Activated T-cell treated with anti-CD3 and anti-CD28 coated beads, Interleukin-2, amount 50 U/mL, for 72 hours (primary cell): ENCODE data around the gene PDZRN3. TPM values are rescaled to one million over a fixed set of nuclear protein-coding genes. Genes with fewer than 3 reads are reported as not detected.

Experiments
- ATAC-seq, 2 donors: fragments of 150-1000 bp; cut with Tn5 transposase; replicated peaks in 1 of 2; 2 replicates each; pipeline ENCODE4 v1.10.0; 2021; ENCODE audit warnings: moderate library complexity in 2 of 2, mild to moderate bottlenecking in 1 of 2
- DNase-seq, 2 donors: peaks; one replicate each; pipeline ENCODE4 v3.0.0; 2021 to 2022; ENCODE audit warnings: mixed read lengths in 1 of 2
- H3K27ac Mint-ChIP-seq: one replicate; pipeline ENCODE4 v1.8.0; 2022; ENCODE audit warnings: mild to moderate bottlenecking, moderate library complexity, mixed read lengths
- H3K27me3 Mint-ChIP-seq: one replicate; pipeline ENCODE4 v1.8.0; 2022; ENCODE audit warnings: low read depth, mixed read lengths
- H3K36me3 Mint-ChIP-seq, 2 donors: one replicate each; pipeline ENCODE4 v1.8.0; 2022; ENCODE audit warnings: mixed read lengths in 2 of 2, mild to moderate bottlenecking in 1 of 2; ENCODE audit not compliant: insufficient read depth in 2 of 2
- H3K4me1 Mint-ChIP-seq: one replicate; pipeline ENCODE4 v1.8.0; 2022; ENCODE audit warnings: low read depth, mixed read lengths
- H3K4me3 Mint-ChIP-seq, 2 donors: one replicate each; pipeline ENCODE4 v1.8.0; 2022; ENCODE audit warnings: mild to moderate bottlenecking in 2 of 2, mixed read lengths in 2 of 2, moderate library complexity in 2 of 2
- H3K9me3 Mint-ChIP-seq, 2 donors: one replicate each; pipeline ENCODE4 v1.8.0; 2022; ENCODE audit warnings: mixed read lengths in 2 of 2
- total RNA-seq, 2 donors: library from RNA; stranded (reverse); gene quantifications; one replicate each; pipeline ENCODE4 v1.2.3, GENCODE V29; 2022

The PDZRN3 gene
- total RNA-seq, 2 donors from 2014 or later, result not detected

DNA sequence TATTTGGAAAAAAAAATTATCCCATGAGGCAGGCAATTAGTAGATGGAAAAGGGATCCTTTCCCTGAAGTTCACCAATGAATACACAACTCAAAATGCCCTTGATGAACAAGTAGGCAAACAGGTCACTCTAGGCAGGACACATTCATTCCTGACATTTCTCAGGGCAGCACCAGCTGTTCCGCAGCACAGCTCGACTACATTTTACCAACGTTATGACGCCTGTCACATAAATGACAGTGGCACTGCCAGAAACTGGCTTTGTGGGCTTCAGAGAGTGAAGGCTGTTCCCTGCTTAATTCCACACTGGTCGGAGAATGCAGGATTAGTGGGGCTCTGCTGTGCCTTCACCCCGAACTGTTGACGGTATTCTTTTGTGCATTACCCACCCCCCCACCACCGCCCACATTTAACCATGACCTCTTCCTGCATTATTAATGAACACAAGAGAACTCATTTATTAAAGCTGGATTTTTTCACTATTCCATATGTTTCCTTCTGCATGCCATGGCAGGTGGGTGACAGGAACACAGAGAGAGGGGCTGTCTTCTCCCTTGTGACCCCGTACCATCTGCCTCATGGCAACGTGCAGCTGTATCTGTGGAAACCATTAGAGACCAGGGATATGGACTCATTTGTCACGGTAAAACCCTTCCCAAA lies 197.6 kb downstream of the PDZRN3 start:
- no peak for DNase-seq
- no peaks in the 10 kb centered on the region for H3K36me3 Mint-ChIP-seq
- no peaks in the 10 kb centered on the region for H3K4me1 Mint-ChIP-seq
- no peak overlapping the region for H3K27ac Mint-ChIP-seq
- no peak for ATAC-seq
- no peak overlapping the region for H3K4me3 Mint-ChIP-seq
- H3K27me3 Mint-ChIP-seq, result peaks cover 9% of the 10 kb centered on the region
- H3K9me3 Mint-ChIP-seq, result no peaks in the 10 kb centered on the region

DNA sequence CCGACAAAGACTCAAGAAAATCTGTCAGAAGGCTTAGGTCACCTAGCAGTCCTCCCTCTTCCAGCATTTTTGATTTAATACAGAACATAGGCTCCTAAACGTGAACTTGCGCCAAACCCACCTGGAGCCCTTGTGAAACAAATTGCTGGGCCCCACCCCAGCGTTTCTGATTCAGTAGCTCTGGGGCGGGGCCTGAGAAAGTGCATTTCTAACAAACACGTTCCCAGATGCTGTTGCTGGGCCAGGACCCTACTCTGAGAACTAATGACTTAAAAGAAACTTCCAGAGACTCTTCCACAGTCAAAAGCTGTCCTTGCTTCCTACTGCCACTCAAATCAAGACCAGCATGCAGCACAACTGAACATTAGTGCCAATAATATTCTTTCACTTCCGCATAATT lies 198.1 kb downstream of the PDZRN3 start:
- DNase-seq (no peak), ATAC-seq (no peak)
- Mint-ChIP-seq H3K9me3 (no peaks in the 10 kb centered on the region), H3K4me3 (no peak overlapping the region), H3K27ac (no peak overlapping the region), H3K36me3 (no peaks in the 10 kb centered on the region), H3K27me3 (peaks cover 9% of the 10 kb centered on the region), H3K4me1 (no peaks in the 10 kb centered on the region)

DNA sequence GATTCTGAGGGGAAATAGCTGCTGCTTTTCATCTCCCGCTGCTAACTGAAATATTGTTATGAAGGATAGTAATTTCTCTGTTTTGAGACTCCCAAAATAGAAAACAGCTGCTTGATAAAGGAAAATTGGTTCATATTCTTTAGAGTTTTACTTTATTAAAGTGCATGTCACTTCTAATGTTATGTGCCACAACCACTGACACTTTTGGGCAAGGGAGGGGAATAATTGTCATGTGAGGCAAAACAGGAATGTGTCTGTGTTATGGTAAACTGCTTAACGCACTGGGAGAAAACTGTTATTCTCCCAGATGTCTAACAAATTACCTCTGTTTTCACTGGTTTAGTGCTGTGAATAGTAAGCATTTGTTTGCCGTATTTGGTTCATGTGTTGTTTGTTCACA lies 201.6 kb downstream of the PDZRN3 start:
- DNase-seq (no peak), ATAC-seq (no peak)
- H3K27ac Mint-ChIP-seq, result no peak overlapping the region
- no peak overlapping the region for H3K4me3 Mint-ChIP-seq
- H3K27me3 Mint-ChIP-seq, result no peaks in the 10 kb centered on the region
- no peaks in the 10 kb centered on the region for H3K9me3 Mint-ChIP-seq
- no peaks in the 10 kb centered on the region for H3K4me1 Mint-ChIP-seq
- no peaks in the 10 kb centered on the region for H3K36me3 Mint-ChIP-seq

DNA sequence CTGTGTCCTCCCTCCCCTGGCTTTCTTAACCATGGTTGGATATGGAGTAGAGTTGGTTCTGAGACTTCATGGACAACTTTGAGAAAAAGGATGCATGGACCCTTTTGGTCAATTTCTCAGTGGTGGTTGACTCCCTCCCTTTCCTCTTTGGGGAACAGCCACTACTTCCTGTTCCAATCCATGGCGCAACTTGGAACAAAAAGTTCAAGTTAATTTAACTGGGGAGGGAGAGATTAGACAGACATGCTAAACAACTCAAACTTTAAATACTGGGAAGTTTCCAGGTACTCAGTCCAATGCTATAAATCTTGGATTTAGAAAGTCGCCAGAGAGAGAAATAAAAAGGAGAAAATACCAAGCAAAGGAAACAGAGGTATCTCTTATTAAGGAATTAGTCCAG lies 202.2 kb downstream of the PDZRN3 start:
- H3K4me1 Mint-ChIP-seq, result no peaks in the 10 kb centered on the region
- H3K4me3 Mint-ChIP-seq, result no peak overlapping the region
- no peaks in the 10 kb centered on the region for H3K9me3 Mint-ChIP-seq
- no peak for DNase-seq
- no peaks in the 10 kb centered on the region for H3K27me3 Mint-ChIP-seq
- H3K36me3 Mint-ChIP-seq, result no peaks in the 10 kb centered on the region
- no peak for ATAC-seq
- H3K27ac Mint-ChIP-seq, result no peak overlapping the region

DNA sequence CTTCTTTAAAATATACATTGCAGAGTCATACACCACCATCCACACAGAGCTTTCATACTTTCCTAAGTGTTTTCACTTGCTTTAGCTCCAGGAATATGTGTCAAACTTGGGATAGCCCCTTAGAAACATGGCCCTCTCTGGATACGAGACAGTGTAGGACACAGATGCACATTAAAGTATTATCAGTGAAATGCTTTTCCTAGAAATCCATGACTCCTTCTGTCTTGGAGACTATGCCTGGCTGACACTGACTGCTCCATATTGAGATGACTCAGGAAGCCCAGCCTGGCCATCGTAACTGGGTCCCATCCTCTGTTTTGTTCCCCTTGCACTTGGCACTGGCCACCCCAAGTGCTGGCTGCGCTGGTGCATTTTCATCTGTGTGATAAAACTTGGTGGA lies 204.8 kb downstream of the PDZRN3 start:
- Mint-ChIP-seq H3K9me3 (no peaks in the 10 kb centered on the region), H3K4me3 (no peak overlapping the region), H3K4me1 (no peaks in the 10 kb centered on the region), H3K27me3 (no peaks in the 10 kb centered on the region), H3K36me3 (no peaks in the 10 kb centered on the region), H3K27ac (no peak overlapping the region)
- ATAC-seq (no peak), DNase-seq (no peak)

DNA sequence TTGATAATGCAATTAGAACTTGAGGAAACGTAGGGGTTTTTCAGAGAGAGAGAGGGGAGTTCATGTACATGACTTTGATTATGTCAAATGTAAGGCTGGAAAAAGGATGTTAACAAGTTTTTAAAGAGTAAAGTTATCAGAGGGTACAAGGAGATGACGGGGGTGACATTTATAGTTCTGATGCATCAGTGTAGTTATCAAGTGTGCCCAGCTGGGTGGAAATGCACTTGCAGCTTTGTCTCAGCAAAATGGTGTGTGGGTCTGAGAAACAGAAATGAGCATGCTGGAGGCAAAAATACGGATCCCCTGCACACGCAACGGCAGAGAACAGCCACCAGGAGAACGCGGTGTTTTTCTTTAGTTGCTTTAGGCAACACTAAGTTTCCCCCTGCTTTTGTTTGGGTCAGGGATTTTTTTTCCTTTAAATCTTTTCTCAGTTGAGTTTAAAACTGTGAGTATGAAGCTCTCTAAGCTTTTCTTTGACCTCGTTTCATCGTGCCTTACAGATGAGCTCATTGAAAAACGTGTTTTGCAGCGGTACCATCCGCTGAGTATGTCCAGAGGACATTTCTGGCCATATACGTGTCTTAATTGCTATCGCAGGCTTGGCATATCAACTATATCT lies 205.4 kb downstream of the PDZRN3 start:
- H3K4me3 Mint-ChIP-seq, result no peak overlapping the region
- H3K27me3 Mint-ChIP-seq, result no peaks in the 10 kb centered on the region
- no peaks in the 10 kb centered on the region for H3K36me3 Mint-ChIP-seq
- no peaks in the 10 kb centered on the region for H3K9me3 Mint-ChIP-seq
- no peaks in the 10 kb centered on the region for H3K4me1 Mint-ChIP-seq
- no peak for DNase-seq
- ATAC-seq, result no peak
- H3K27ac Mint-ChIP-seq, result no peak overlapping the region

DNA sequence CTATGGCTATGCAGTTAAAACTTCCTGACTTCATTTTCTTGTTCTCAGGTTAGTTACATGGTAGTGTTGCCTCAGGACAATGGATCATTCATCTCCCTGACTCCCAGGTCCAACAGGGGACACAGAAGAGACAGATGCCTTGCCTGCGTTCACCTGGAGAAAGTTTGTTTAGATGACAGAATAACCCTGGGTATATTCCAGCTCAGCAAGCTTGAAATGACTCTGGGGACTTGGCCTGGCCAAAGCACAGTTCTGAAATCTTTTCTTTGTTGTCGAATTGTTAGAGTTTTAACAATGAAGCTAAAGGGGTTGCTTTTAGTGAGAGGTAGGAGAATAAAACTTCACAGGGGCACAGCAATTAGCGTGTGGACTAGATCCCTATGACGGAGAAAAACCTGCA lies 206.1 kb downstream of the PDZRN3 start:
- no peak overlapping the region for H3K4me3 Mint-ChIP-seq
- H3K4me1 Mint-ChIP-seq, result no peaks in the 10 kb centered on the region
- no peaks in the 10 kb centered on the region for H3K36me3 Mint-ChIP-seq
- H3K27ac Mint-ChIP-seq, result no peak overlapping the region
- no peaks in the 10 kb centered on the region for H3K27me3 Mint-ChIP-seq
- no peaks in the 10 kb centered on the region for H3K9me3 Mint-ChIP-seq
- ATAC-seq, result no peak
- no peak for DNase-seq

DNA sequence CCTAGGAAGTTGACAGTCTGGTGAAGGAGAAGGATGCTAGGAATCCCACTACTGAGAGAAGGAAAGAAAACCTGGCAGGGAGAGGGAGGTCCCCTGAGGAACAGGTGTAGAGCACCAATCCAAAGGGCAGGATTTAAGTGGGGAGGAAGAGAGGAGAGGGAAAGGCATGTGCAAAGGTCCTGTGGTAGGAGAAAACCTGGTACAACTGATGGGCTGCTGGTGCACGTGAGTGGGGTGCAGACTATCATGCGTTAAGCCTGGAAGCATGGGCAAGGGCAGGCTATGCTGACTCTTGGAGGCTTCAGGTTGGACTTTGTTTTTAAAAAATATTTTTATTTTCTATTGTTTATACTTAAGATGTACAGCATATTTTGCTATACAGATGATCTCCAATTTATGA lies 209.6 kb downstream of the PDZRN3 start:
- no peaks in the 10 kb centered on the region for H3K9me3 Mint-ChIP-seq
- H3K36me3 Mint-ChIP-seq, result no peaks in the 10 kb centered on the region
- H3K27me3 Mint-ChIP-seq, result no peaks in the 10 kb centered on the region
- no peaks in the 10 kb centered on the region for H3K4me1 Mint-ChIP-seq
- DNase-seq (no peak), ATAC-seq (no peak)
- H3K27ac Mint-ChIP-seq, result no peak overlapping the region
- H3K4me3 Mint-ChIP-seq, result no peak overlapping the region

DNA sequence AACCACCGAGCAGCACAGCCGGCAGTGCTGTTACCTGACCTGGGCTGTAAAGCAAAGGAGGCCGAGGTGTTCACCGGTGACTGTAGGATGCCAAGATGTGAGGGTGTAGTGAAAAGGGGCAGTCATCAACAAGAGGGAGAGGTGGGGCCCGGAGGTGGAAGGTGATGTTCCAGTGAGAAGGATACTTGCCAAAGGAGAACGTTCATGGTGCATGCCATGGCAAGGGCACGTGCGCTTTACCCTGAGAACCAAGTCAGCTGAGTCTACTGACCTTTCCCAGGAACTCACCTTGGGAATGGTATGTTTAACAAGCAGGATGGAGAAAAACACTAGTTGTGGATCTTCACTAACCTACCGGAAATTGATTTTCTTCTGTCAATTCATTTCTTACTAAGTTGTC lies 211.1 kb downstream of the PDZRN3 start:
- Mint-ChIP-seq H3K27me3 (no peaks in the 10 kb centered on the region), H3K36me3 (no peaks in the 10 kb centered on the region), H3K27ac (no peak overlapping the region), H3K9me3 (no peaks in the 10 kb centered on the region), H3K4me1 (no peaks in the 10 kb centered on the region), H3K4me3 (no peak overlapping the region)
- ATAC-seq (no peak), DNase-seq (no peak)

DNA sequence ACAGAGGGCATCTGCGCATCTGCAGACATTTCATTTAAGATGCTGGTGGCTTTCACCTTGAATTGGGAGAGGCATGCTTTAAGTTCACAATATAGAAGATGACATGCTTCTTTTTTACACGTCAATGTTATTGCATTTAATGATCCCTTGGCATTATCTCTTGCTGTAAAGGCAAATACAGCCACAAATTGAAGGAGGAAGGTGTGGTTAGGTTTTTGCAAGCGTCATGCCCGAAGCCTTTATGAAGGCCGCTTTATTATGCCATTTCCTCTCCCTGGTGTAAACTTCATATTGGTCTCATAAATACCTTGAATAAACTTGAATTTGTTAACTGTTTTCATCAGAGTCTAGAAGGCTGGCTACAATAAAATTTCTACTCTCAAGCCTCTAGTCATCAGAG lies 212.7 kb downstream of the PDZRN3 start:
- H3K4me1 Mint-ChIP-seq, result no peaks in the 10 kb centered on the region
- no peaks in the 10 kb centered on the region for H3K36me3 Mint-ChIP-seq
- no peaks in the 10 kb centered on the region for H3K9me3 Mint-ChIP-seq
- H3K27me3 Mint-ChIP-seq, result no peaks in the 10 kb centered on the region
- ATAC-seq (no peak), DNase-seq (no peak)
- no peak overlapping the region for H3K4me3 Mint-ChIP-seq
- H3K27ac Mint-ChIP-seq, result no peak overlapping the region

DNA sequence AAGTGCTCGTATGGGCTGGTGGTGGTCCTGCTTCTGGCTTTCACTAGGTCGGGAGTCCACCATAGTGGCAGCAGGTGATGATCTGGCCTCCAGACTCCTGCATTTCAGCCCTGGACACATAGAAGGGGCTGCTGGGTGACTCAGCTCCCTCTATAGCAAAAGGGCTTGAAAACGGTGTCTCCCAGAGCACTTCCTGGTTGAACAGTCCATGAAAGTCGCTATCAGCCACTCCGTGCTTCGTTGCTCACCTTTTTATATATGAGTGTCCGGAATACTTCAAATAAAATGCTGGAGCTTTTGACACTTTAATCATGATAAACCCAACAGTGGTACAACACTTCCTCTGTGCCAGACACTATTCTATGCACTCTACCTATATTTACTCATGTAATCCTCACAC lies 213.2 kb downstream of the PDZRN3 start:
- DNase-seq (no peak), ATAC-seq (no peak)
- no peak overlapping the region for H3K27ac Mint-ChIP-seq
- no peaks in the 10 kb centered on the region for H3K27me3 Mint-ChIP-seq
- H3K4me1 Mint-ChIP-seq, result no peaks in the 10 kb centered on the region
- no peaks in the 10 kb centered on the region for H3K36me3 Mint-ChIP-seq
- H3K4me3 Mint-ChIP-seq, result no peak overlapping the region
- H3K9me3 Mint-ChIP-seq, result no peaks in the 10 kb centered on the region

DNA sequence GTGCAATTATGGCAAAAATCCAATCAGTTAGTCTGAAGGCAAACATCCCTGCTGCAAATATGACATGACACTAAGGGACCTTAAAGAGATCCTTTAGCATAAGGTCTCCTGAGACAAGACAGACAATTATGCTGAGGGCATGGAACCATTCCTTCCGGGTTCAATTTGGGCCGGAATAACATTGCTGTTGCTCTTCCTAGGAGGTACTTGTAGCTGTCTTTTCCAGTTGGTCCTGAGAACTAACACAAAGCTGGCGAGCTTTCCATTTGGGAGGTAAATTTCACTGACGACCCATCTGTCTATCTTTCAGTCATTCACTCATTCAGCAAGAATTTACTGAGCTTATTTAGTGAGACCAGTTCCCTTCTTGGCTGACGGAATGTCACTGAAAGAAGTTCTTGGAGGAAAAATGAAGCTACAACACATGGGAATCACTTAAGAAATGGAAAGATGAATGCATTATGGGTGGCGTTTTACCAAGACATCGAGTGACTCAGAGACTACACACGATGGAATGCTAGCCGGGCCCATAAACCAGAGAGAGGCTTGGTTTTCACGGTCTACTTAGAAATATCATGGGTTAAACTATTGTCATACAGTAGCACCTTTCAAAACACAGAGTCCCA lies 215.5 kb downstream of the PDZRN3 start:
- DNase-seq (no peak), ATAC-seq (no peak)
- H3K9me3 Mint-ChIP-seq, result no peaks in the 10 kb centered on the region
- no peak overlapping the region for H3K27ac Mint-ChIP-seq
- no peaks in the 10 kb centered on the region for H3K36me3 Mint-ChIP-seq
- H3K4me1 Mint-ChIP-seq, result no peaks in the 10 kb centered on the region
- no peaks in the 10 kb centered on the region for H3K27me3 Mint-ChIP-seq
- H3K4me3 Mint-ChIP-seq, result no peak overlapping the region

DNA sequence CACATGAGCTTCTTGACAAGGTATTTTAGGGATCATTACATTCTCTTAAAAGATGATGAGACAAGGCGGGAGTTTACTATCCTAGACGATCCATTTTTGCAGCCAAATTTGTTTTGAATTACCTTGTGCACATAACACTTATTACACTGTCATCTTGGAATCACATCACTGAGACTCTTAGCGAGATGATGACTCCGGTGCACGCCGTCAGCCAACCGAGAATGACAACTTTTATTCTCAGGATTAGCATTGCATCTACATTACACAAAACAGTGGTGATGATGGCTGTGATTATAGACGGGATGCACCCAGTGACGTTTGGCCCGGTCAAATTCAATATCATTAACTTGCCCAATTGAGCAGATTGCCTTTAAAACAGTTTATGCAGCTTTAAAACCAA lies 216.1 kb downstream of the PDZRN3 start:
- H3K27ac Mint-ChIP-seq, result no peak overlapping the region
- H3K9me3 Mint-ChIP-seq, result no peaks in the 10 kb centered on the region
- H3K4me3 Mint-ChIP-seq, result no peak overlapping the region
- H3K4me1 Mint-ChIP-seq, result no peaks in the 10 kb centered on the region
- no peaks in the 10 kb centered on the region for H3K36me3 Mint-ChIP-seq
- no peak for ATAC-seq
- no peaks in the 10 kb centered on the region for H3K27me3 Mint-ChIP-seq
- DNase-seq, result no peak

DNA sequence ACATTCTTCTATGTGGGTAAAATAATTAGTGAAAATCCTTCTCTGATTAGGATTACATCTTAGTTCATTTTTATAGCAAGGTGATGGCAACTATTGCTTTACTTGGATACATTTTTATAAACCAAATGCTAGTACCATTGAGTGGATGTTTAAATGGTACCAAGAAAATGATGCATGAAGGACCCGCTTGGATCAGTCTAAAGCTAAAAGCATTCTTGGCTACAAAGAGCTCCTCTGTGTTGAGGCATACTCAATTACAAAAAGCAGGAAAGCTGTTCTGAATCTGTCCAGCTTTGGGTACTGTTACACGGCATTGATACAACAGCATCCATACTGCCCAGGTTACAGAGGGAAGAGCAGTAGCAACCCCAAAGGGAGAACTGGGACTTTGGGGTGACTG lies 217.2 kb downstream of the PDZRN3 start:
- Mint-ChIP-seq H3K4me1 (no peaks in the 10 kb centered on the region), H3K9me3 (no peaks in the 10 kb centered on the region), H3K36me3 (no peaks in the 10 kb centered on the region), H3K27me3 (no peaks in the 10 kb centered on the region), H3K4me3 (no peak overlapping the region), H3K27ac (no peak overlapping the region)
- ATAC-seq (no peak), DNase-seq (no peak)
